Esophagus squamous epithelium (tissue), 5 donors: ENCODE results near the gene FNDC11. TPM values are rescaled to one million over a fixed set of nuclear protein-coding genes. Genes with fewer than 3 reads are reported as not detected.

Experiments used
- DNase-seq: peaks from one replicate; lab custom pipeline; 2025; lab: John Stamatoyannopoulos, UW
- H3K27ac ChIP-seq, 4 donors: fragments of 200-600 bp; sonication (generic); one replicate each; pipeline ENCODE4 v1.5.1; 2016 to 2019; ENCODE audit warnings: mild to moderate bottlenecking in 1 of 4
- H3K27me3 ChIP-seq, 4 donors: fragments of 200-600 bp; sonication (generic); 1 replicate in 3 of 4; 2 replicates in 1 of 4; pipeline versions ENCODE4 v1.5.1 to v1.6.0; 2017 to 2021; ENCODE audit warnings: antibody characterized with exemption in 1 of 4
- H3K36me3 ChIP-seq, 3 donors: fragments of 200-600 bp; sonication (generic); one replicate each; pipeline ENCODE4 v1.5.1; 2016 to 2019
- H3K4me1 ChIP-seq, 3 donors: fragments of 200-600 bp; sonication (generic); one replicate each; pipeline ENCODE4 v1.5.1; 2017 to 2019
- H3K4me3 ChIP-seq, 4 donors: fragments of 200-600 bp; sonication (generic); 1 replicate in 3 of 4; 2 replicates in 1 of 4; pipeline ENCODE4 v1.5.1; 2016 to 2019; ENCODE audit warnings: mild to moderate bottlenecking in 2 of 4, moderate library complexity in 1 of 4
- H3K9me3 ChIP-seq, 3 donors: fragments of 200-600 bp; sonication (generic); one replicate each; pipeline ENCODE4 v1.5.1; 2016 to 2019
- POLR2A ChIP-seq, 4 donors: fragments of 450-650 bp; IDR thresholded peaks; one replicate each; pipeline ENCODE4 v1.6.1; 2017; ENCODE audit warnings: antibody characterized with exemption in 4 of 4, mild to moderate bottlenecking in 4 of 4, moderate library complexity in 3 of 4
- WGBS, 2 donors: methylation state at CpG; one replicate each; pipeline ENCODE4 v1.1.5; 2018; 5-methylcytosine and 5-hydroxymethylcytosine counted together
- intact Hi-C: fragments of 100-400 bp; cut with DNase I; formaldehyde crosslinking; loops from one replicate; pipeline ENCODE4 v1.15.0; 2022
- total RNA-seq, 4 donors: library from RNA; depleted of rRNA; stranded (reverse); fragments of >200 nt; gene quantifications; one replicate each; pipeline ENCODE4 v1.1.0, GENCODE V29; 2016
- TF ChIP-seq, protein P1 (sequence below), 6 experiments: fragments of 450-650 bp in 4 of 6; fragments of 200-600 bp in 2 of 6; sonication (generic) in 2 of 6; IDR thresholded peaks; one replicate each; pipeline ENCODE4 v1.5.1; 2016 to 2019; ENCODE audit warnings: antibody characterized with exemption in 6 of 6, mild to moderate bottlenecking in 4 of 6, moderate library complexity in 4 of 6
- donor health status: DM: yes; HTN: yes; CAD: no.

FNDC11 gene, protein sequence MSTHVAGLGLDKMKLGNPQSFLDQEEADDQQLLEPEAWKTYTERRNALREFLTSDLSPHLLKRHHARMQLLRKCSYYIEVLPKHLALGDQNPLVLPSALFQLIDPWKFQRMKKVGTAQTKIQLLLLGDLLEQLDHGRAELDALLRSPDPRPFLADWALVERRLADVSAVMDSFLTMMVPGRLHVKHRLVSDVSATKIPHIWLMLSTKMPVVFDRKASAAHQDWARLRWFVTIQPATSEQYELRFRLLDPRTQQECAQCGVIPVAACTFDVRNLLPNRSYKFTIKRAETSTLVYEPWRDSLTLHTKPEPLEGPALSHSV
- under 1 TPM in 1 of 4 donors, not detected in 3; under 0.01 TPM for total RNA-seq

DNA sequence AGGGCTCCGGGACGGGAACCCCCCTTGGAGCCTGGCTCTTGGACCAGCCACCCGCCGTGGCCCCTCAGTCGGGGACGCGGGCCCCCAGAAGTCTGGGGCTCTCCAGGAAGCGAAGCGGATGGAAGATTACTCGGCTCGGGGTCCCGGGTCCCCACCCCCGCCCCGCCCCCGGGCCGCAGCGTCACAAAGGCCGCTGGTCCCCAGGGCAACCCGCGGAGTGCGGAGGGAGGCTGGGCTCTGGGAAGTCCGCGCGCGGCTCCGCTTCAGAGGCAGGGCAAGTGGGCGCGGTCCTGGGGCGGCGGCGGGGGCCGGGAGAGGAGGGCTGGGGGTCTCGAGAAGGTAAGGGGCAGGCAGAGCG is at the start of gene FNDC11:
TSS of gene FNDC11 (plus strand) at position 227 of the 358 bp plus-strand sequence. CDS start 1,505 bp downstream, outside the sequence.
- intact Hi-C loops, result no loop called here
- peak within 1 kb of the TSS in 2 of 4 donors; percentile 58 to 61 for H3K27ac ChIP-seq

DNA sequence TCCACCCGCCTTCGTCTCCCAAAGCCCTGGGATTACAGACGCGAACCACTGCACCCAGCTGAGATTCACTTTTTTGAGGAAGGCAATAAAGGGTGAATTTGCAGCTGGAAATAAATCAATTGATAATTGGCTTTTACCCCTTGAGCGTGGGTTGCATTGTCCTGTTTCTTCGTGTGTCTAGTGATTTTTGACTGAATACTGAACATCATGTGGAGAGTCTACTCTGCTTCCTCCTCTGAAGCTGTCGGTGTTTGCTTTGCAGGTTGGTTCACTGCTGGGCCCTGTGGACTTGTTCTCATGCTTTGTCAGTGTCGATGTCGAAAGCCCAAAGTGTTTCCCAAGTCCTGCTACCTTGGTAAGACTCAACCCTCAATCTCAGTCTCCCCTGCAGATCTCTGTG is 49.3 kb upstream of the FNDC11 start:
- 86 to 91% methylated on average over 8 to 9 of the region's 9 CpGs for WGBS, 2 donors
- DNase-seq, result no peak
- Histone ChIP-seq H3K4me3 (no peak overlapping the region), H3K36me3 (no peaks in the 10 kb centered on the region), H3K4me1 (peaks cover under 1 to 2% (median under 1%) of the 10 kb centered on the region in 3 donors), H3K27me3 (peaks cover 0 to 96% (median 4%) of the 10 kb centered on the region in 4 donors), H3K9me3 (peaks cover 0 to 15% (median 0%) of the 10 kb centered on the region in 3 donors), H3K27ac (no peak overlapping the region)
- intact Hi-C loops, result no loop called here
- TF ChIP-seq, protein P1, sequence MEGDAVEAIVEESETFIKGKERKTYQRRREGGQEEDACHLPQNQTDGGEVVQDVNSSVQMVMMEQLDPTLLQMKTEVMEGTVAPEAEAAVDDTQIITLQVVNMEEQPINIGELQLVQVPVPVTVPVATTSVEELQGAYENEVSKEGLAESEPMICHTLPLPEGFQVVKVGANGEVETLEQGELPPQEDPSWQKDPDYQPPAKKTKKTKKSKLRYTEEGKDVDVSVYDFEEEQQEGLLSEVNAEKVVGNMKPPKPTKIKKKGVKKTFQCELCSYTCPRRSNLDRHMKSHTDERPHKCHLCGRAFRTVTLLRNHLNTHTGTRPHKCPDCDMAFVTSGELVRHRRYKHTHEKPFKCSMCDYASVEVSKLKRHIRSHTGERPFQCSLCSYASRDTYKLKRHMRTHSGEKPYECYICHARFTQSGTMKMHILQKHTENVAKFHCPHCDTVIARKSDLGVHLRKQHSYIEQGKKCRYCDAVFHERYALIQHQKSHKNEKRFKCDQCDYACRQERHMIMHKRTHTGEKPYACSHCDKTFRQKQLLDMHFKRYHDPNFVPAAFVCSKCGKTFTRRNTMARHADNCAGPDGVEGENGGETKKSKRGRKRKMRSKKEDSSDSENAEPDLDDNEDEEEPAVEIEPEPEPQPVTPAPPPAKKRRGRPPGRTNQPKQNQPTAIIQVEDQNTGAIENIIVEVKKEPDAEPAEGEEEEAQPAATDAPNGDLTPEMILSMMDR (IDR thresholded peaks at IDR 0.05), result no peak
- no peak for TF ChIP-seq POLR2A (IDR thresholded peaks at IDR 0.05)

More for the DNA sequence above, at the start of gene FNDC11:
- H3K4me3 ChIP-seq, result peak within 1 kb of the TSS; percentile 40 to 77 (median 56)
- peaks cover 10 to 26% (median 18%) of the 10 kb centered on the region in 3 donors for H3K4me1 ChIP-seq
- peaks cover 0 to 11% (median 0%) of the 10 kb centered on the region in 3 donors for H3K36me3 ChIP-seq
- TF ChIP-seq, protein P1 (IDR thresholded peaks at IDR 0.05), result no peak
- no peak for TF ChIP-seq POLR2A (IDR thresholded peaks at IDR 0.05)
- H3K27me3 ChIP-seq, result peaks cover 0 to 45% (median 0%) of the 10 kb centered on the region in 4 donors
- 0% methylated on average over 1 of the region's 34 CpGs; no CpG with 5 or more reads in 1 of the 2 donors for WGBS, 2 donors
- no peaks in the 10 kb centered on the region for H3K9me3 ChIP-seq
- no peak for DNase-seq

DNA sequence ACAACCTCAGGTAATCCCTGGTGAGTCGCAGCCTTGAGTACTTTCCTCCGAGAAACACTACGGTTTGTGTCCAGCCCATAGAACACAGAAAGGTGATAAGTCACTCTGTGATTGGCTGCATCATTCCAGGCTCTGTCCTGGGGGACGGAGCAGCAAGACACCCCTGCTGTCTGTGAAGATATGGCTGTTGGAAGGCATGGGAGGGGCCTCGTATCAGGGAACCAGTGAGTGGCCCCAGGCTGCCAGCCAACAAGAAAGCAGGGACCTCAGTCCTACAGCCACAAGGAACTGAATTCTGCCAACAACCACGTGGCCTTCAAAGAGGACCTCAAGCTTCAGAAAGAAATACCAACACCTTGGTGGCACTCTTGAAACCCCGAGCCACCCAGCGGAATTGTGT is 48.7 kb upstream of the FNDC11 start:
- Histone ChIP-seq H3K36me3 (no peaks in the 10 kb centered on the region), H3K4me3 (no peak overlapping the region), H3K27me3 (peaks cover 0 to 96% (median 1%) of the 10 kb centered on the region in 4 donors), H3K9me3 (peaks cover 0 to 15% (median 0%) of the 10 kb centered on the region in 3 donors), H3K27ac (no peak overlapping the region), H3K4me1 (no peaks in the 10 kb centered on the region)
- WGBS, 2 donors, result 76 to 90% methylated on average over 4 to 6 of the region's 8 CpGs
- DNase-seq, result no peak
- intact Hi-C loops, result no loop called here
- TF ChIP-seq, protein P1 (IDR thresholded peaks at IDR 0.05), result no peak
- no peak for TF ChIP-seq POLR2A (IDR thresholded peaks at IDR 0.05)

DNA sequence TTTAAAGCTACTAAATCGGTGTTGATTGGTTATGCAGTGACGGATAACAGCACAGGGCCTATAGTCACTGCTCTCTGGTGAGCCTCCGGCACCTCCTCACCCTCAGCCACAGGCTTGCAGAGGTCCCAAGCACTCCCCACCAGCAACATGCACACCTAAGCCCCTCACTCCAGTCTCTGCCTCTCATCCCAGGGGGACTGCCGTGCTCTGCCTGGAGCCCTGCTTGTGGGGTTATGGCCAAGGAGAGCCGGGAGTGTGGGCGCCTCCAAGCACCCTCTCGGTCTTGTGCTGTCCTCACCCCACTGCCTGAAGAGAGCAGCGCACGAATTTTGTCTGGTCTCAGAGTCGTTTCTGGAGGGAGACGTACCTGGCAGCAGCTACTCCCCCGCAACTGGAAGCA is 48.2 kb upstream of the FNDC11 start:
- Histone ChIP-seq H3K27me3 (peaks cover 0 to 96% (median 0%) of the 10 kb centered on the region in 4 donors), H3K27ac (no peak overlapping the region), H3K4me3 (no peak overlapping the region), H3K9me3 (peaks cover 0 to 15% (median 0%) of the 10 kb centered on the region in 3 donors), H3K36me3 (no peaks in the 10 kb centered on the region), H3K4me1 (no peaks in the 10 kb centered on the region)
- TF ChIP-seq POLR2A (IDR thresholded peaks at IDR 0.05), result no peak
- TF ChIP-seq, protein P1 (IDR thresholded peaks at IDR 0.05), result no peak
- 75 to 89% methylated on average over 11 of the region's 12 CpGs for WGBS, 2 donors
- DNase-seq, result no peak
- intact Hi-C loops, result no loop called here

DNA sequence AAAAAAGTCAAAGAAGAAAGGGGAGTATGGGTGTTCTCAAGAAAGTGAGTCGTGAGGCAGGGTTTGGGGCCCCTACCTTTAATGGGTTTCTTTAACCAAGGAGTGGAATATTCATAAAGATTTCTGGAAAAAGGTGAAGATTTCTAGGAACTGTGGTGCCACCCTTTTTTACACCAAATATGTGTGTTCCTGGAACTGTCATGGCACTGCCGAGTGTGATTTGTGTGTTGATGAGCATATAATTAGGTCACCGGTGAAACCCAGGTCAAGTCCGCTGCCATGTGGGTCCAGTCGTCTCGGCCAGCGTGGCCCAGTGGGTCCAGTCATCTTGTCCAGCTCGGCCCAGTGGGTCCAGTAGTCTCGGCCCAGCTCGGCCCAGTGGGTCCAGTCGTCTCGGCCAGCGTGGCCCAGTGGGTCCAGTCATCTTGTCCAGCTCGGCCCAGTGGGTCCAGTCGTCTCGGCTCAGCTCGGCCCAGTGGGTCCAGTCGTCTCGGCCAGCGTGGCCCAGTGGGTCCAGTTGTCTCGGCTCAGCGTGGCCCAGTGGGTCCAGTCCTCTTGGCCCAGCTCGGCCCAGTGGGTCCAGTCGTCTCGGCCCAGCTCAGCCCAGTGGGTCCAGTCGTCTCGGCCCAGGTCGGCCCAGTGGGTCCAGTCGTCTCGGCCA is 46.7 kb upstream of the FNDC11 start:
- peaks cover 0 to 95% (median 0%) of the 10 kb centered on the region in 4 donors for H3K27me3 ChIP-seq
- peaks cover 0 to 15% (median 0%) of the 10 kb centered on the region in 3 donors for H3K9me3 ChIP-seq
- no peak overlapping the region for H3K4me3 ChIP-seq
- no peaks in the 10 kb centered on the region for H3K36me3 ChIP-seq
- TF ChIP-seq, protein P1 (IDR thresholded peaks at IDR 0.05), result no peak
- TF ChIP-seq POLR2A (IDR thresholded peaks at IDR 0.05), result no peak
- WGBS, 2 donors, result 81 to 84% methylated on average over 13 to 22 of the region's 30 CpGs
- H3K27ac ChIP-seq, result no peak overlapping the region
- no peaks in the 10 kb centered on the region for H3K4me1 ChIP-seq
- intact Hi-C loops, result no loop called here
- no peak for DNase-seq
